GM19193 (cell line): Measurements from ENCODE around the gene SRGAP3.

ENCODE experiments used
- POLR2A ChIP-seq: IDR thresholded peaks from 4 replicates; pipeline ENCODE4 v1.6.1; 2011; ENCODE audit not compliant: insufficient read depth, insufficient read length; ENCODE audit errors: extremely low read depth

SRGAP3 gene

DNA sequence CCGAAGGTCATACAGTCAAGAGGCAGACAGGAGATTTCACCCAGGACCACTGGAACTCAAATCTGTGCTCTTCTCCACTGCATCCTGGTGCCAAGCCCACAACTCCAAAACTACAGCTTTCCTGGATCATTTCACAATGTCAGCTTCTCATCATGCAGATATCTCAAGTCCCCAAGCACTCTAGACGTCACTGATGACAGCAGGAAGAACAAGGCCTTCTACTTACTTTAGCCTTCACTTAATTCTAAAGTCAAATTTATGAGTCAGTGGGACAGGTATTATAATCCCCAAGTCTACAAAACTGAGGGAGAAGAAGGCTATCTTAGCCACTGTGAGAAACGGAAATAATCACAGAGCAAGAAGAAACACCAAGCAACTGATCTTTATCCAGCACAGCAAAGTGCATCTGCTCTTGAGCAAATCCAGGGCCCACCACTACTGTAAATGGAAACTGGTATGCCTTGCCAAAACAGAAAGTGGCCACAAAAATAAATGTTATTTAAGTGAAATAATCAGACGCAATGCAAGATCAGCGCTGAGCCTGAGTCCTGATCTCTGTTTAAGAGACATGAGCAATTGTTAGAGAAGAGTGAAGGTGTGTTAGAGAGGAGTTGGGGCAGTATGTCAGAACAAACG is 287.1 kb downstream of the SRGAP3 start:
- no peak for TF ChIP-seq POLR2A

DNA sequence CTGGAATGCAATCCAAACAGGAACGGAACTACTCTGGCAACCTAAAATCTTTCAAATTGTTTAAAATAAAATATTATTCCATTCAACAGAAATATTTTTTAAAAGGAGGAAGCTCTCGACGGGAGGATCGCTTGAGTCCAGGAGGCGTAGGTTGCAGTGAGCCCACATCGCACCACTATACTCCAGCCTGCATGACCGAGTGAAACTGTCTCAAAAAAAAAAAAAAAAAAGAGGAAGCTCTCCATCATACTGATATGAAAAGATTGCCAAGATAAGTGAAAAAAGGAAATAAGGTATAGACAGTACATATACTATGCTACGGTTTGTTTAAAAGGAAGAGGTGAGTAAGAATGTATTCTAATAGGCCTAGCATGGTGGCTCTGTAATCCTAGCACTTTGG is 289.8 kb downstream of the SRGAP3 start:
- no peak for TF ChIP-seq POLR2A

DNA sequence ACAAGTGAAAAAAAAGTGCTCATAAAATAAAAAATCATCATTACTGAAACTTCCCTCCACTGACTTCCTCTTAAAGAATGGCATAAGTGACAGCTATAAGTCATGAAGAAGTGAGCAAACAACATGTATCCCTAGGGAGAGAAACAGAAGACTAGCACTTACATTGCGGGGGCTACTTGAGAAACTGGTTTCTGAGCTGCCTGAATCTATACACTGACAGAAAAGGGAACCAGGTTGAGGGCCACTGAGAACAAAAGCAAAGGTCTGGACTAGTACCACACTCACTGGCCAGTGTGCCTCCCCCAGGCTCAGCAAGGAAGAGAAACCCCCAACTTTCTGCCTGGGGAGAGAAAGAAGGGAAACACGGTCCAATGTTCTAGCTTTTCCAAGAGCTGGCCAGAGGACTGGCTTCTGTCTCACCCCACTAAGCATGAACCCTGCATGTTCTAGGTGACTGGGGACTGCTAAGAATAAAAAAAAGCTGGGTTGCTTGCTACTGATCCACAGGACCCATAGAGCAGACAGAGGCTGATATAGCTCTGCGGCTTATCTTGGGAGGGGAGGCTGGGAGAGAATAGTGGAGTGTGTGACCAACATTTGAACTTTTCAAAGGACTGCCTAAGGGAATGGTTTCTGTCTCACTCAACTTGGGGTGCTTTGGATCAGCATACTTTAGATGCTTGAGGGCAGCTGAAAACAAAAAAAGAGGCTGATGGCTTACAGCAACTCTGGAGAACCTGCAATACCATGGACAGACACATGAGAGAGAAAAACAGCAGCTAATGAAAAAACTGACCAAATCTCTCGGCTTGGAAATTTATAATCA is 294.3 kb downstream of the SRGAP3 start:
- TF ChIP-seq POLR2A = no peak

DNA sequence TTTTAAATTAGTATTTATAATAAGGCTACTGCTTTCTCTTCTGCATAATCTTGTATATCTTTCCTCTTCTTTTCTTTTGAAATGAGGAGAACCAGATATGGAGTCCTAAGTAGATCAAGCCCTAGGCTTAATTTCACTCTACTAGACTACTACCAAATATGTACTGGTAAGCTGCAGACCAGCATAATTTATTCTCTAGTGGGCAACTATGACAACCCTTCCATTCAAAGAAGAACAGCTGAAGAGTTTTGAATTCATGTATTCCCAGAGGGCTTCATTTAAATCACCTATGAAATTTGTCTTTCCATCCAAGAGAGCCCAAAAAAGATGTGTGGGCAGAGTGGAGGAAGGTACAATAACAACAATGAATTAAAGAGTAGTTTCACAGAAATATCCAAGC is 296.1 kb downstream of the SRGAP3 start:
- no peak for TF ChIP-seq POLR2A

DNA sequence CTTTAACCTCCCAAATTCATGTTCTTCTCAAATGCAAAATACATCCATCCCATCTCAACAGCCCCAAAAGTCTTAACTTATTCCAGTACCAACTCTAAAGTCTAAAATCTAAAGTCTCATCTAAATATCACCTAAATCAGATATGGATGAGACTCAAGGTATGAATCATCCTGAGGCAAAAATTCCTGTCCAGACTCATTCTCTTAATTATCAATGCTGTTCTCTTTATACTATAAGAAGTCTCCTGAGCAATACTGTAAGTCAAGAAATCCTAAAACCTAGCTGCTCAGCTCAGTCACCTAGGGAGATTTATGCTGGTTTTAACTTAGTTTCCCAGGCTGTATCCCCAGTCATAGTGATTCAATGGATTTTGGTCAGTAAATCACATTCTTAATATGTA is 297.3 kb downstream of the SRGAP3 start:
- no peak for TF ChIP-seq POLR2A

DNA sequence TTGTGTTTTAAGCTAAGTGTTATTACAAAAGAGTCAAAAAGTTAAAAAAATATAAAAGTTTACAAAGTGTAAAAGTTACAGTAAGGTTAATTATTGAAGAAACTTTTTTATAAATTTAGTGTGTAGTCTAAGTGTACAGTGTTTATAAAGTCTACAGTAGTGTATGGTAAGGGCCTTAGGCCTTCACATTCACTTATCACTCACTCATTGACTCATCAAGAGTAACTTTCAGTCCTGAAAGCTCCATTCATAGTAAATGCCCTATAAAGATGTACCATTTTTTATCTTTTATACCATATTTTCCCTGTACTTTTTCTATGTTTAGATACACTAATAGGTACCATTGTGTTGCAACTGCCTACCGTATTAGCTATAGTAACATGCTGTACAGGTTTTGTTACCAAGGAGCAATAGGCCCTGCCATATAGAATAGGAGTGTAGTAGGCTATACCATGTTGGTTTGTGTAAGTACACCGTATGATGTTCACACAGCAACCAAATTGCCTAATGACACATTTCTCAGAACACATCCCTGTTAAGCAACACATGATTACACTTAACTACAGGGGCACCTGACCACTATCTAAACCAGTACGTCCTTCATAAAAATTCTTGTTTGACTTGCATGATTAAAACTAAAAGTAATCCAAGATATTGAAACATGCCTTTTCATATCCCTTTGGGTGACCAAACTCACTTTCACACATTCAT is 303.4 kb downstream of the SRGAP3 start:
- TF ChIP-seq POLR2A = no peak

DNA sequence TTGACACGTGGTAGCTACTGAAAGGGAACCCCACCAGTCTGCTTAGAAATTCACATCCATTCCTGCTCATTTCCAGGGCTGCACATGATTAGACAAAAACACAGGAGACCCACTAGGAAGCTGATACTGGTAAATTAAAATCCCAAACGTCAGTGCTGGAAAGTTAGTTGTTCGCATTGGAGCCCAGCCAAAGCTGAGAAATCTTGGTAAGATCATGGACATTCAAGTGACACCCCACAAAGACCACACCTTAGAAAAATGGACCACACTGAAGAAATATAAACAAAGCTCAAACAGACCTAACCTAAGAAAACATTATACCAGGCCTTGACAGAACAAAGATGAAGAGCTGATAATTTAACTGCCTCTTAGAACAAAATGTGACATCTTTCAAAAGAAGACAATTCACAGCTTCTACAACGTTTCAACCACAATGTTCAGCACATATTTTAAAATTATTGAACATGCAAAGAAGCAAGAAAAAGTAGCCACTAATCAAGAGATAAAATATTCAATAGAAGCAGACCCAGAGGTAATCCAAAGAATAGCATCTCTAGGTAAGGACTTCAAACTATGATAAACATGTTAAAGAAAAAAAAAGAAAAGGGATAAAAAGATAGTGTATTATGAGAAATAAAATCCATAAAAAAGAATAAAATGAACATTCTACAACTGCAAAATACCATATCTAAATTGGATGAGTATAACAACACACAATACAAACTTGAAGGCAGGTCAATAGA is 306.5 kb downstream of the SRGAP3 start:
- TF ChIP-seq POLR2A = no peak

DNA sequence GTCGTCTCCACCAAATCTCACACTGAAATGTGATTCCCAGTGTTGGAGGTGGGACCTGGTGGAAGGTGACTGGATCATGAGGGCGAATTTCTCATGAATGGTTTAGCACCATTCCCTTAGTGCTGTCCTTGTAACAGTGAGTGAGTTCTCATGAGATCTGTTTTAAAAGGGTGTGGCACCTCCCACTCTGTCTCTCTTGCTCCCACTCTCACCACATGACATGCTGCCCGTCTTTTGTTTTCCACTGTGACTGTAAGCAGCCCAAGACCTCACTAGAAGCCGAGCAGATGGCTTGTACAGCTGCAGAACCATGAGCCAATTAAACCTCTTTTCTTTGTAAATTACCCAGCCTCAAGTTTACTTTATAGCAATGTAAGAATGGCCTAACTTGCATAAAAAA is 307.3 kb downstream of the SRGAP3 start:
- TF ChIP-seq POLR2A = no peak

DNA sequence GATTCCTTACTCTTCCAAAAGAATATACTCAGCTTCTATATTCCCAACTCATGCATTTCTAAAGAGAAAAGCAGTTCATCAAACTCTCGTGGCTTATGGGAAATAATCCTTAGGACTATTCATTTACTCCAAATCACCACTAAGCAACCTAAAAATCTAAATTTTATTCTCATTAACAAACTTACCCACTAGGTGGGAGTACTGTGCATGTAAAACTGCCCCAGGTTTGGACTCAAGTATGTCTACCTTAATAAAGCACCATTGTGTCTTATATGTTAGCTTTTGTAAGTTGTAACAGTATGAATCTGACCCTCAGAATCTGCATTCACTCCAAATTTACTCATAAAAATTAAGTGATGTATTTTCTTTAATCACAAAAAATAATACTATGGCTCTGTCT is 311.4 kb downstream of the SRGAP3 start:
- TF ChIP-seq POLR2A = no peak

DNA sequence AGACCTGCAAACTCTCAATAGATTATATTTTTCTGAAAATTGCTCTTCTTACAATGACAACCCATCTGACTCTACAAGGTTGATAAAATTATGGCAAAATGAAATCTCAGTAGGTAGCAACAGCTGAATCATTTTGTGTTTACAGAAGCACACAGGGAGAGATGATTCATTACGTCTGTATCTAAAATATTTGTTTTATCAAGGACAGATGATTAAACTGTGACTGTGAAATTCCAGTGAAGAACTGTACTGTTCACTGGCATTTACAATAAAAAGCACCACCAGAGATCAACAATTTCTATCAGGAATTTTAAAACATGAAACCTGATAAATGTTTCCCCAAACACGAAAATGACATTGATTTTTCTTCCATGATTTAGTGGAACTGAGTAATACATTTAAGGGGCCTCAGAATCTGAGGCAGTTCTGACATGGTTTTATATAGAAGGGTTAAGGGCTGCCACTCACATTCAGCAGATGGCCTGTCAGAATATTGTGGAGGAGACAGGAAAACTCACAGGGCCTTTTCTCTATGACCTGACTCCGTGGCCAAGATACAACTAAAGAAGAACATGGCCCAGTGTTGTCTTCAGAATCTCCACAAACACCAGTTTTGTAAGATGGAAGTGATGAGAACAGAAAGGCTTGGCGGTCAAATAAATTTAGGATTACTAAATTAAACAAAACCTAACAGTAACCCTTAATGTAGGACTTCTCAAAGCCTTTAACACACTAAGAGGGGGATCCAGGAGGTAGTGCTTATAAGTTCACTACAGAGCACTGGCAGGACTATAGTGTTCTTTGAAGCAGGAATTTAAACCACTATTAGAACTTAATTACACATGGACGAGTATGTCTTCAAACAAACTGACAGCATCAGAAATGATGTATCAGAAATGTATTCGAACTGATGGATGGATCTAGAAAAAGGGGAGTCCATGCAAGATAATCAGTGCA is 312.1 kb downstream of the SRGAP3 start:
- TF ChIP-seq POLR2A = no peak

DNA sequence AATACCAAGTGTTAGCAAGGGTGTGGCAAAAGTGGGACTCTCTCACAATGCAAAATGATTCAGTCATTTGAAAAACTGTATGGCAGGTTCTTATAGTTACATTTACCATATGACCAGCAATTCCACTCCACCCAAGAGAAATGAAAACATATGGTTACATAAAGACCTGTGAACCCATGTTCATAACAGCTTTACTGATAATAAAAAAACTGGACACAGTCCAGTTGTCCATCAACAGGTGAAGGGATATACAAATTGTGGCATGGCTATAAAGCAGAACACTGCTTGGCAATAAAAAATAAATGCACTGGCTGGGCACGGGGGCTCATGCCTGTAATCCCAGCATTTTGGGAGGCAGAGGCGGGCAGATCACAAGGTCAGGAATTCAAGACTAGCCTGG is 316.9 kb downstream of the SRGAP3 start:
- TF ChIP-seq POLR2A = no peak

DNA sequence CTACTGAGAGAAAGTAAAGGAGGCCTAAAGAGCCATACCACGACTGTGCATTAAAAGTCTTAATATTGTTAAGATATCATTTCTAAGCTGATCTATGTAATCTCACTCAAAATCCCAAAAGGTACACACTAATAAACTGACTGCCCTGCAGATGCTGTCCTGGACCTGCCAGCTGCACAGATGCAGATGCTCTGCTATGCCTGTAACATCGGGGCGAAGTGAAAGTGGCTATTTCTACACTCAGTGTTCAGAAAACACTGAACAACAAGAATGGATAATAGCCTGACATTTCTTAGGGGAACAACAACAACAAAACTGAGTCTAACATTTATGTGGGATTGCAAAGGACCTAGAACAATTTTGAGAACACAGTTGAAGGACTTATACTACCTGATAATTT is 318.1 kb downstream of the SRGAP3 start:
- TF ChIP-seq POLR2A = no peak
